H1 (cell line): ENCODE measurements around the gene FBN1. TPM values are rescaled to one million over a fixed set of nuclear protein-coding genes. Genes with fewer than 3 reads are reported as not detected.

Experiments
- CTCF ChIA-PET: fragments of 300-600 bp; sonication (Branson Sonifier 250); formaldehyde crosslinking; loops from one replicate; lab custom pipeline; 2021; ENCODE audit not compliant: partially characterized antibody; lab: Charles Lee
- POLR2A ChIA-PET: fragments of 300-600 bp; sonication (Branson Sonifier 250); formaldehyde crosslinking; loops from one replicate; lab custom pipeline; 2021; ENCODE audit warnings: inconsistent platforms; ENCODE audit not compliant: partially characterized antibody; lab: Charles Lee
- DNase-seq, 2 experiments: peaks; one replicate each; pipeline versions ENCODE4 v3.0.0 to v3.0.0-alpha.2; 2010 to 2022; ENCODE audit warnings: low spot score in 2 of 2, low read depth in 1 of 2, mixed read lengths in 1 of 2
- FAIRE-seq: peaks from 2 replicates; lab custom pipeline; 2011; peaks lifted over from hg19 to GRCh38; lab: Jason Lieb, UNC
- H2AFZ ChIP-seq: 2 replicates; pipeline ENCODE4 v1.8.1; 2012; ENCODE audit warnings: low read length, inconsistent platforms
- H2AK5ac ChIP-seq: 2 replicates; pipeline ENCODE4 v1.6.1; 2013; ENCODE audit warnings: low read depth, low read length
- H2BK120ac ChIP-seq: replicated peaks from 2 replicates; pipeline ENCODE3; 2013; ENCODE audit warnings: low read depth, low read length, inconsistent platforms
- H2BK12ac ChIP-seq: 2 replicates; pipeline ENCODE4 v1.6.1; 2013; ENCODE audit warnings: low read depth, low read length
- H2BK15ac ChIP-seq: 2 replicates; pipeline ENCODE4 v1.6.1; 2013; ENCODE audit warnings: low read length
- H2BK20ac ChIP-seq: 2 replicates; pipeline ENCODE4 v1.6.1; 2013; ENCODE audit warnings: low read length
- H2BK5ac ChIP-seq: 2 replicates; pipeline ENCODE4 v1.6.1; 2013; ENCODE audit warnings: low read depth, low read length
- H3K14ac ChIP-seq: 2 replicates; pipeline ENCODE4 v1.6.1; 2013; ENCODE audit warnings: inconsistent platforms; ENCODE audit not compliant: insufficient read length
- H3K18ac ChIP-seq: 2 replicates; pipeline ENCODE4 v1.6.1; 2013; ENCODE audit warnings: low read length; ENCODE audit errors: extremely low read depth
- H3K23ac ChIP-seq: 2 replicates; pipeline ENCODE4 v1.6.1; 2013; ENCODE audit warnings: inconsistent platforms; ENCODE audit not compliant: insufficient read length
- H3K23me2 ChIP-seq: 2 replicates; pipeline ENCODE4 v1.6.1; 2013; ENCODE audit warnings: low read depth, low read length
- H3K27ac ChIP-seq: 2 replicates; pipeline ENCODE4 v1.6.1; 2011; ENCODE audit warnings: low read depth, low read length, inconsistent platforms
- H3K27me3 ChIP-seq, 4 experiments: replicated peaks in 1 of 4; 1 replicate in 1 of 4; 2 replicates in 3 of 4; pipeline versions ENCODE4 v1.6.1 to v1.8.1; 2011 to 2013; ENCODE audit warnings: low read length in 3 of 4, mild to moderate bottlenecking in 3 of 4, inconsistent platforms in 2 of 4, mixed read lengths in 2 of 4, moderate library complexity in 1 of 4; ENCODE audit not compliant: control insufficient read depth in 3 of 4, insufficient read depth in 3 of 4; ENCODE audit errors: extremely low read depth in 1 of 4
- H3K36me3 ChIP-seq, 4 experiments: 2 replicates each; pipeline versions ENCODE4 v1.6.1 to v1.8.1; 2011 to 2013; ENCODE audit warnings: mild to moderate bottlenecking in 4 of 4, low read length in 3 of 4, moderate library complexity in 2 of 4, control low read depth in 1 of 4, inconsistent platforms in 1 of 4; ENCODE audit not compliant: insufficient read depth in 4 of 4, control insufficient read depth in 2 of 4
- H3K4ac ChIP-seq: replicated peaks from 2 replicates; pipeline ENCODE3; 2013; ENCODE audit warnings: low read length, low read depth, mixed read lengths, inconsistent platforms; ENCODE audit not compliant: insufficient read length
- H3K4me1 ChIP-seq, 4 experiments: replicated peaks in 1 of 4; 1 replicate in 1 of 4; 2 replicates in 3 of 4; pipeline versions ENCODE4 v1.6.1 to v1.8.1; 2011 to 2013; ENCODE audit warnings: low read length in 3 of 4, inconsistent platforms in 2 of 4, mixed read lengths in 1 of 4; ENCODE audit not compliant: insufficient read depth in 4 of 4, control insufficient read depth in 3 of 4
- H3K4me2 ChIP-seq, 2 experiments: 2 replicates each; pipeline versions ENCODE4 v1.6.1 to v1.8.1; 2011 to 2013; ENCODE audit warnings: low read depth in 2 of 2, low read length in 2 of 2, control low read depth in 1 of 2, inconsistent platforms in 1 of 2, mild to moderate bottlenecking in 1 of 2; ENCODE audit not compliant: insufficient read depth in 1 of 2
- H3K4me3 ChIP-seq, 4 experiments: fragments of 200-600, 300-600 bp in 1 of 4; sonication (generic), shearing (Covaris generic), sonication (Bioruptor Twin) in 1 of 4; 2 replicates each; pipeline versions ENCODE4 v1.5.1 to v1.8.1; 2011 to 2016; ENCODE audit warnings: low read length in 4 of 4, low read depth in 3 of 4, control low read depth in 2 of 4, inconsistent platforms in 2 of 4, mild to moderate bottlenecking in 2 of 4, mixed read lengths in 1 of 4, moderate library complexity in 1 of 4; ENCODE audit not compliant: insufficient read depth in 2 of 4; ENCODE audit errors: extremely low read depth in 1 of 4
- H3K56ac ChIP-seq: replicated peaks from 2 replicates; pipeline ENCODE3; 2013; ENCODE audit warnings: low read depth, mild to moderate bottlenecking, mixed read lengths, low read length, inconsistent platforms; ENCODE audit not compliant: insufficient read length
- H3K79me1 ChIP-seq: 2 replicates; pipeline ENCODE4 v1.6.1; 2013; ENCODE audit warnings: low read depth, low read length, control low read depth
- H3K79me2 ChIP-seq, 2 experiments: 2 replicates each; pipeline versions ENCODE4 v1.6.1 to v1.8.1; 2012 to 2013; ENCODE audit warnings: low read length in 2 of 2, mild to moderate bottlenecking in 2 of 2, inconsistent platforms in 1 of 2; ENCODE audit not compliant: insufficient read depth in 2 of 2, control insufficient read depth in 1 of 2
- H3K9ac ChIP-seq, 4 experiments: replicated peaks in 1 of 4; 1 replicate in 1 of 4; 2 replicates in 3 of 4; pipeline versions ENCODE4 v1.6.1 to v1.8.1; 2011 to 2013; ENCODE audit warnings: low read depth in 3 of 4, low read length in 3 of 4, control low read depth in 2 of 4, mild to moderate bottlenecking in 2 of 4, moderate library complexity in 2 of 4, inconsistent platforms in 1 of 4; ENCODE audit errors: extremely low read depth in 1 of 4
- H3K9me3 ChIP-seq, 2 experiments: 2 replicates each; pipeline versions ENCODE4 v1.6.1 to v1.8.1; 2012 to 2013; ENCODE audit warnings: mild to moderate bottlenecking in 2 of 2, moderate library complexity in 2 of 2, control low read depth in 1 of 2, inconsistent platforms in 1 of 2, low read depth in 1 of 2, low read length in 1 of 2, mixed read lengths in 1 of 2; ENCODE audit not compliant: insufficient read depth in 2 of 2
- H4K20me1 ChIP-seq, 2 experiments: replicated peaks in 1 of 2; 2 replicates each; pipeline versions ENCODE3 to v1.8.1; 2011 to 2013; ENCODE audit warnings: inconsistent platforms in 2 of 2, low read length in 2 of 2, mild to moderate bottlenecking in 1 of 2; ENCODE audit not compliant: insufficient read depth in 2 of 2, control insufficient read depth in 1 of 2
- H4K5ac ChIP-seq: 2 replicates; pipeline ENCODE4 v1.6.1; 2013; ENCODE audit warnings: low read length, low read depth, mixed read lengths, inconsistent platforms; ENCODE audit not compliant: insufficient read length
- H4K8ac ChIP-seq: 2 replicates; pipeline ENCODE4 v1.8.0; 2013; ENCODE audit warnings: mild to moderate bottlenecking, moderate library complexity, low read length, inconsistent platforms; ENCODE audit not compliant: insufficient read depth; ENCODE audit errors: extremely low read depth
- H4K91ac ChIP-seq: replicated peaks from 2 replicates; pipeline ENCODE3; 2013; ENCODE audit warnings: low read length, mixed read lengths, inconsistent platforms; ENCODE audit not compliant: insufficient read length
- BACH1 ChIP-seq: IDR thresholded peaks from 2 replicates; pipeline ENCODE4 v1.6.1; 2012; ENCODE audit warnings: low read length, improper control_type of control experiment
- CTBP2 ChIP-seq: IDR thresholded peaks from 2 replicates; pipeline ENCODE4 v1.7.0; 2011; ENCODE audit warnings: borderline replicate concordance, mild to moderate bottlenecking, moderate library complexity, mixed read lengths, low read length; ENCODE audit not compliant: insufficient read depth, insufficient read length
- HDAC6 ChIP-seq: IDR thresholded peaks from one replicate; pipeline ENCODE4 v1.7.1; 2012; ENCODE audit warnings: low read depth, mild to moderate bottlenecking, inconsistent platforms, low read length, moderate library complexity
- JUND ChIP-seq: IDR thresholded peaks from 2 replicates; pipeline ENCODE4 v1.6.1; 2011; ENCODE audit warnings: mild to moderate bottlenecking, improper control_type of control experiment, low read length
- KDM1A ChIP-seq: fragments of 200-600, 300-600 bp; sonication (generic); IDR thresholded peaks from 2 replicates; pipeline ENCODE4 v1.7.1; 2016; ENCODE audit warnings: mild to moderate bottlenecking, low read length, borderline replicate concordance
- MAX ChIP-seq: IDR thresholded peaks from 2 replicates; pipeline ENCODE4 v1.6.1; 2012; ENCODE audit warnings: inconsistent platforms
- NANOG ChIP-seq: IDR thresholded peaks from 2 replicates; pipeline ENCODE4 v1.6.1; 2011; ENCODE audit warnings: low read length, low read depth, mild to moderate bottlenecking, inconsistent platforms; ENCODE audit not compliant: insufficient read depth, poor library complexity, severe bottlenecking
- RFX5 ChIP-seq: IDR thresholded peaks from 2 replicates; pipeline ENCODE4 v1.6.1; 2011; ENCODE audit warnings: low read depth, low read length, improper control_type of control experiment, borderline replicate concordance
- SIN3A ChIP-seq, 2 experiments: IDR thresholded peaks in 1 of 2; conservative IDR thresholded peaks in 1 of 2; 2 replicates each; pipeline ENCODE4 v1.6.1; 2011 to 2012; ENCODE audit warnings: low read length in 2 of 2, improper control_type of control experiment in 1 of 2, low read depth in 1 of 2, mild to moderate bottlenecking in 1 of 2
- SIRT6 ChIP-seq: IDR thresholded peaks from one replicate; pipeline ENCODE4 v1.7.1; 2012; ENCODE audit warnings: low read length, inconsistent platforms
- TAF1 ChIP-seq: IDR thresholded peaks from 2 replicates; pipeline ENCODE4 v1.6.1; 2011; ENCODE audit warnings: mild to moderate bottlenecking, low read depth, low read length
- WGBS, 2 experiments: shearing (Covaris generic) in 1 of 2; methylation state at CpG; one replicate each; pipeline versions ENCODE4 v1.1.6 to v1.1.7; 2013 to 2015; ENCODE audit warnings: low lambda C conversion rate in 2 of 2, mixed read lengths in 2 of 2, inconsistent platforms in 1 of 2, low coverage in 1 of 2, missing lambda C conversion rate in 1 of 2; ENCODE audit not compliant: insufficient replicate concordance in 2 of 2, insufficient coverage in 1 of 2, insufficient read length in 1 of 2; ENCODE audit errors: extremely low coverage in 1 of 2, missing lambda C conversion rate in 1 of 2; 5-methylcytosine and 5-hydroxymethylcytosine counted together
- polyA plus RNA-seq, 7 experiments: library from polyadenylated mRNA; depleted of rRNA in 3 of 7; stranded (reverse) in 5 of 7; unstranded in 2 of 7; fragments of >200 nt in 5 of 7; fragments of 200-250 nt in 2 of 7; gene quantifications; 1 replicate in 5 of 7; 2 replicates in 1 of 7; 4 replicates in 1 of 7; pipeline versions ENCODE4 v1.2.1 to v1.2.3, GENCODE V29; 2011 to 2013; ENCODE audit warnings: missing spikeins in 2 of 7, mixed read lengths in 2 of 7
- total RNA-seq: library from RNA; stranded (reverse); fragmentation: NEBNext Ultra II Directional; extraction: Animal tissue kit (Norgen Biotek cat#: 25700); gene quantifications from 2 replicates; pipeline ENCODE4 v1.2.1, GENCODE V29; 2021
- TF ChIP-seq, protein P1 (sequence below): IDR thresholded peaks from 2 replicates; pipeline ENCODE4 v1.6.1; 2012; ENCODE audit warnings: low read length, inconsistent platforms

Gene FBN1
- total and polyA plus RNA-seq, 2 of the 8 experiments (the other 6 are each of a cell fraction or from before 2014, with no cell fraction given): 3.0 to 4.0 TPM

DNA sequence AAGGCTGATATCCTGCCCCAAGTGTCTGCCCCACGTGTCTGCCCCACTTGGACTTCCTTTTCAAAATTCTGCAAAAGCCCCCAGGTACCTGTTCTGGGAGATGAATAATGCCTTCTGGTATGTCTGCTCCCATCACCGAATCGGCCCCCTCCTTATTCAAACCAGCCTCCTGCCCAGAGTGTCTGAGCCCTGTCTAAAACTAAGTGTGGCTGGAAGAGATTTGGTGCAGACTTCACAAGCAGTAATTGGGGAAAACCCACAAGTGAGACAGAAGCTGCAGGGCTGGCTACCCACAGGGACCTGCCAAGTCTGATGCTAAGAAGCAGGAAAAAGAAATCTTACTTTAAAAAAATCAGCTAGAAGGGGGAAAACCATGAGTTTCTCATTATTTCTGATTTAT, 229.2 kb downstream of the FBN1 start:
- Histone ChIP-seq H4K20me1 (no peaks in the 10 kb centered on the region), H2BK20ac (no peak overlapping the region), H3K23me2 (no peaks in the 10 kb centered on the region), H3K18ac (no peak overlapping the region), H2BK12ac (no peak overlapping the region), H3K27me3 (no peaks in the 10 kb centered on the region; a peak in 1 of 7 replicates), H2AFZ (no peak overlapping the region), H3K79me2 (no peaks in the 10 kb centered on the region), H4K91ac (no peak overlapping the region), H4K8ac (no peak overlapping the region), H3K4me1 (peaks cover 0 to 2% (median 1%) of the 10 kb centered on the region in 4 experiments; a peak in 4 of 7 replicates), H3K9ac (no peak overlapping the region), H4K5ac (no peak overlapping the region), H3K79me1 (no peaks in the 10 kb centered on the region), H3K14ac (no peak overlapping the region), H2BK15ac (no peak overlapping the region), H3K36me3 (no peaks in the 10 kb centered on the region), H3K23ac (no peak overlapping the region), H3K4me3 (no peak overlapping the region), H2BK5ac (no peak overlapping the region), H2BK120ac (no peak overlapping the region), H3K9me3 (no peaks in the 10 kb centered on the region), H2AK5ac (no peak overlapping the region), H3K56ac (no peak overlapping the region), H3K4me2 (no peak overlapping the region), H3K4ac (no peak overlapping the region), H3K27ac (no peak overlapping the region)
- no peak for DNase-seq
- no peak for FAIRE-seq
- POLR2A ChIA-PET: no interaction called here
- CTCF ChIA-PET: interaction anchor here (0.6 to 1.7 kb wide), 4 partner anchors 11 to 280 kb away, joined by 3 to 4 read pairs (median 3); no protein-coding TSS in a partner anchor
- WGBS, 2 experiments: 85% methylated on average over 3 of the region's 3 CpGs; no CpG with 5 or more reads in 1 of the 2 experiments
- TF ChIP-seq HDAC6: no peak
- TF ChIP-seq KDM1A: no peak
- TF ChIP-seq TAF1: no peak
- TF ChIP-seq SIRT6: no peak
- TF ChIP-seq RFX5: no peak
- TF ChIP-seq BACH1: no peak
- TF ChIP-seq MAX: no peak
- no peak for TF ChIP-seq JUND
- TF ChIP-seq SIN3A (conservative IDR thresholded peaks at IDR 0.05 in 1 of 2, IDR thresholded peaks at IDR 0.05 in 1 of 2; ENCODE audit: low read depth in 1 of 2, low read length in 2 of 2): no peak
- TF ChIP-seq NANOG: no peak
- no peak for TF ChIP-seq CTBP2
- TF ChIP-seq, protein P1, sequence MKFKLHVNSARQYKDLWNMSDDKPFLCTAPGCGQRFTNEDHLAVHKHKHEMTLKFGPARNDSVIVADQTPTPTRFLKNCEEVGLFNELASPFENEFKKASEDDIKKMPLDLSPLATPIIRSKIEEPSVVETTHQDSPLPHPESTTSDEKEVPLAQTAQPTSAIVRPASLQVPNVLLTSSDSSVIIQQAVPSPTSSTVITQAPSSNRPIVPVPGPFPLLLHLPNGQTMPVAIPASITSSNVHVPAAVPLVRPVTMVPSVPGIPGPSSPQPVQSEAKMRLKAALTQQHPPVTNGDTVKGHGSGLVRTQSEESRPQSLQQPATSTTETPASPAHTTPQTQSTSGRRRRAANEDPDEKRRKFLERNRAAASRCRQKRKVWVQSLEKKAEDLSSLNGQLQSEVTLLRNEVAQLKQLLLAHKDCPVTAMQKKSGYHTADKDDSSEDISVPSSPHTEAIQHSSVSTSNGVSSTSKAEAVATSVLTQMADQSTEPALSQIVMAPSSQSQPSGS: no peak
